Activated CD4-positive, alpha-beta T cell treated with anti-CD3 and anti-CD28 coated beads for 36 hours (primary cell): ENCODE measurements around the gene LYST. TPM values are rescaled to one million over a fixed set of nuclear protein-coding genes. Genes with fewer than 3 reads are reported as not detected.
"Not testable (repeated sequence)": the region's sequence is repeated elsewhere in the genome, so short reads cannot be mapped to it uniquely, and the experiment has no call there.

ENCODE experiments used
- ATAC-seq: fragments of 200-7000 bp; cut with Tn5 transposase; one replicate; pipeline ENCODE4 v1.10.0; 2021; ENCODE audit warnings: mild to moderate bottlenecking, moderate library complexity
- CTCF ChIA-PET: fragments of 350-600 bp; sonication (Branson Sonifier 250); formaldehyde crosslinking; loops from one replicate; lab custom pipeline; 2021; ENCODE audit warnings: antibody characterized with exemption; lab: Charles Lee
- POLR2A ChIA-PET: fragments of 350-600 bp; sonication (Branson Sonifier 250); formaldehyde crosslinking; loops from one replicate; lab custom pipeline; 2021; ENCODE audit warnings: antibody characterized with exemption, inconsistent platforms; lab: Charles Lee
- DNase-seq: peaks from one replicate; pipeline ENCODE4 v3.0.0-alpha.2; 2020
- H3K27ac Mint-ChIP-seq: one replicate; pipeline ENCODE4 v1.8.0; 2021; ENCODE audit warnings: mixed read lengths
- H3K27me3 Mint-ChIP-seq: one replicate; pipeline ENCODE4 v1.8.0; 2021; ENCODE audit warnings: mixed read lengths
- H3K36me3 Mint-ChIP-seq: one replicate; pipeline ENCODE4 v1.8.0; 2021; ENCODE audit warnings: low read depth, mixed read lengths
- H3K4me1 Mint-ChIP-seq: one replicate; pipeline ENCODE4 v1.8.0; 2021; ENCODE audit warnings: mixed read lengths
- H3K4me3 Mint-ChIP-seq: one replicate; pipeline ENCODE4 v1.8.0; 2021; ENCODE audit warnings: mild to moderate bottlenecking, moderate library complexity, mixed read lengths
- H3K9me3 Mint-ChIP-seq: one replicate; pipeline ENCODE4 v1.8.0; 2021; ENCODE audit warnings: low read depth, mixed read lengths
- intact Hi-C, 2 experiments: fragments of 100-400 bp; cut with DNase I in 1 of 2; cut with micrococcal nuclease in 1 of 2; formaldehyde crosslinking; loops; one replicate each; pipeline versions ENCODE4 v1.14.2 to v1.15.1; 2022 to 2024; cut with DNase I, micrococcal nuclease
- total RNA-seq, 2 experiments: library from RNA; stranded (reverse); gene quantifications; one replicate each; pipeline ENCODE4 v1.2.3, GENCODE V29; 2021

LYST gene
- total RNA-seq, 2 experiments from 2014 or later: 28.1 to 32.3 TPM

- DNase-seq: no peak
- CTCF ChIA-PET: interaction anchor here (1.1 to 1.6 kb wide), 2 partner anchors 57 to 111 kb away, joined by 3 to 7 read pairs; no protein-coding TSS in a partner anchor
- intact Hi-C loops: no loop called here
- peaks cover 34% of the 10 kb centered on the region for H3K36me3 Mint-ChIP-seq
- H3K9me3 Mint-ChIP-seq: no peaks in the 10 kb centered on the region
- ATAC-seq: no peak
- H3K27me3 Mint-ChIP-seq: no peaks in the 10 kb centered on the region
- H3K27ac Mint-ChIP-seq: no peak overlapping the region
- H3K4me1 Mint-ChIP-seq: peaks cover 55% of the 10 kb centered on the region
- H3K4me3 Mint-ChIP-seq: no peak overlapping the region
- POLR2A ChIA-PET: no interaction called here
Measured at GRCh38 chr1:235860829-235861228, 5.9 kb downstream of the LYST start.

DNA sequence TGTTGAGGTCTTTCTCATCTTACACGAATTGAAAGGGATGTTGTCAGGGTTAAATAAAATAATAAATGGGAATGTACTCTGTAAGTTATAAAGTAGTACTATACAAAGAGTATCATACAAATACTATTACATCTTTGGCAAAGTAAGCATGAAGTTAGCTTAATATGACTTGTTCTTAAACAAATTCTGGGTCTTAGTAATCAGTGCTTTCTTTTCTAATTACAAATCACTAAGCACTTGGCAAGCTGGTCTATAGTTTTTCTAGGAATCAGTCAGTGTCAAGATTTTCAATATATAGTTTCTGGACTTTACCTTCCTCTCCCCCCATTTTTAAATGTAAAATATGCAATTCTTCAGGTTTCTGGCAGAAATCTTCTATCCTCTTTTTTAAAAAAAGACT is 6.9 kb downstream of the LYST start:
- Mint-ChIP-seq H3K36me3 (peaks cover 29% of the 10 kb centered on the region), H3K27ac (no peak overlapping the region), H3K9me3 (no peaks in the 10 kb centered on the region), H3K4me1 (peaks cover 56% of the 10 kb centered on the region), H3K27me3 (no peaks in the 10 kb centered on the region), H3K4me3 (no peak overlapping the region)
- DNase-seq (no peak), ATAC-seq (peak; percentile 54)
- ChIA-PET CTCF (interaction anchor here (0.8 to 1.6 kb wide), 4 partner anchors 17 to 112 kb away, joined by 3 to 7 read pairs (median 3); no protein-coding TSS in a partner anchor), POLR2A (interaction anchor here (1.1 kb wide), 1 partner anchor 356 kb away, joined by 4 read pairs; the partner anchor contains the start of gene B3GALNT2)
- intact Hi-C loops: loop anchor here in 1 of 2 experiments (2.0 to 5.0 kb wide), 4 partner anchors 139 to 938 kb away; partner anchors contain the start of genes MTR and TOMM20

GRCh38 chr1:235858766-235859165 is 7.9 kb downstream of the LYST start:
- H3K27me3 Mint-ChIP-seq: no peaks in the 10 kb centered on the region
- POLR2A ChIA-PET: interaction anchor here (1.1 to 2.0 kb wide), 4 partner anchors 8 to 355 kb away, joined by 4 to 16 read pairs (median 10); partner anchors contain the start of genes B3GALNT2 and LYST
- no peak overlapping the region for H3K27ac Mint-ChIP-seq
- peaks cover 21% of the 10 kb centered on the region for H3K36me3 Mint-ChIP-seq
- intact Hi-C loops: loop anchor here in 1 of 2 experiments (2.0 to 5.0 kb wide), 4 partner anchors 140 to 939 kb away; partner anchors contain the start of genes MTR and TOMM20
- DNase-seq (no peak), ATAC-seq (no peak)
- H3K4me3 Mint-ChIP-seq: no peak overlapping the region
- H3K4me1 Mint-ChIP-seq: peaks cover 56% of the 10 kb centered on the region
- no peaks in the 10 kb centered on the region for H3K9me3 Mint-ChIP-seq
- CTCF ChIA-PET: interaction anchor here (0.7 to 1.0 kb wide), 3 partner anchors 18 to 213 kb away, joined by 3 read pairs; no protein-coding TSS in a partner anchor

- H3K27me3 Mint-ChIP-seq: no peaks in the 10 kb centered on the region
- H3K9me3 Mint-ChIP-seq: no peaks in the 10 kb centered on the region
- peak overlapping the region; percentile 84 for H3K27ac Mint-ChIP-seq
- peaks cover 14% of the 10 kb centered on the region for H3K36me3 Mint-ChIP-seq
- intact Hi-C loops: loop anchor here (1.0 to 5.0 kb wide), 7 partner anchors 9 to 940 kb away; partner anchors contain the start of genes LYST (in 2 of the 2), MTR (in 1 of the 2) and TOMM20 (in 1 of the 2)
- peaks cover 52% of the 10 kb centered on the region for H3K4me1 Mint-ChIP-seq
- CTCF ChIA-PET: interaction anchor here (0.7 to 2.1 kb wide), 11 partner anchors 9 to 425 kb away, joined by 3 to 17 read pairs (median 4); partner anchors contain the start of gene LYST
- POLR2A ChIA-PET: interaction anchor here (0.5 to 2.0 kb wide), 12 partner anchors 9 to 842 kb away, joined by 3 to 16 read pairs (median 4); partner anchors contain the start of gene LYST
- no peak for DNase-seq
- H3K4me3 Mint-ChIP-seq: no peak overlapping the region
- ATAC-seq: peak; percentile 37
Measured at GRCh38 chr1:235857756-235858155, 8.9 kb downstream of the LYST start.

- Mint-ChIP-seq H3K9me3 (no peaks in the 10 kb centered on the region), H3K4me3 (no peak overlapping the region), H3K27me3 (no peaks in the 10 kb centered on the region), H3K27ac (peak overlapping the region; percentile 84), H3K4me1 (peaks cover 54% of the 10 kb centered on the region), H3K36me3 (peaks cover 5% of the 10 kb centered on the region)
- no peak for DNase-seq
- intact Hi-C loops: loop anchor here (1.0 to 5.0 kb wide), 5 partner anchors 17 to 941 kb away; partner anchors contain the start of genes MTR (in 1 of the 2) and TOMM20 (in 1 of the 2)
- ChIA-PET CTCF (interaction anchor here (1.0 to 3.7 kb wide), 6 partner anchors 11 to 116 kb away, joined by 3 to 18 read pairs (median 11); partner anchors contain the start of gene LYST), POLR2A (interaction anchor here (0.6 to 1.6 kb wide), 3 partner anchors 9 to 351 kb away, joined by 3 to 6 read pairs (median 5); no protein-coding TSS in a partner anchor)
- peak; percentile 62 for ATAC-seq
Measured at GRCh38 chr1:235855811-235856429, 10.8 kb downstream of the LYST start.

DNA sequence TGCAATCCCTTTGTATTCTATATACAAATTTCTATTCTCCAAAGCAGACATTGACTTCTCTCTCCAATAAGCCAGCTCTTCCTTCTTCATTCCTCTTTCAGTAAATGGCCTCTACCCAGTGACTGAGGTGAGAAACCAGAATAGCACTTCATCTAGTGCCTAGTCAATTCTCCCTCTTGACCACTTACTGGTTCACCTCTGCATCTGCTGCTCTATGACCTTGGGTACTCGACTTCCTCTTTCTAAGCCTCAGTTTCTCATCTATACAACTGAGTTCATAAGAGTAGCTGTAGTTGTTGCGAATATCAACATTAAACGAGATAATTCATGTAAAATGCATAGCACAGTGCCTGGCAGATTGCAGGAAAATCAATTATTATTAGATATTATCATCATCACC is 12.4 kb downstream of the LYST start:
- DNase-seq (no peak), ATAC-seq (no peak)
- Mint-ChIP-seq H3K27me3 (no peaks in the 10 kb centered on the region), H3K4me1 (peaks cover 69% of the 10 kb centered on the region), H3K27ac (no peak overlapping the region), H3K36me3 (peaks cover 15% of the 10 kb centered on the region), H3K9me3 (no peaks in the 10 kb centered on the region), H3K4me3 (no peak overlapping the region)
- ChIA-PET CTCF (interaction anchor here (1.4 to 3.7 kb wide), 3 partner anchors 10 to 148 kb away, joined by 3 to 18 read pairs (median 9); no protein-coding TSS in a partner anchor), POLR2A (interaction anchor here (0.7 to 1.2 kb wide), 2 partner anchors 12 to 25 kb away, joined by 3 to 4 read pairs; partner anchors contain the start of gene LYST)
- intact Hi-C loops: no loop called here

- ATAC-seq (no peak), DNase-seq (no peak)
- CTCF ChIA-PET: interaction anchor here (2.5 to 3.7 kb wide), 2 partner anchors 10 to 118 kb away, joined by 9 to 18 read pairs; no protein-coding TSS in a partner anchor
- peaks cover 76% of the 10 kb centered on the region for H3K4me1 Mint-ChIP-seq
- POLR2A ChIA-PET: interaction anchor here (1.2 kb wide), 1 partner anchor 13 kb away, joined by 4 read pairs; the partner anchor contains the start of gene LYST
- peaks cover 15% of the 10 kb centered on the region for H3K36me3 Mint-ChIP-seq
- intact Hi-C loops: no loop called here
- no peaks in the 10 kb centered on the region for H3K27me3 Mint-ChIP-seq
- H3K4me3 Mint-ChIP-seq: no peak overlapping the region
- no peak overlapping the region for H3K27ac Mint-ChIP-seq
- no peaks in the 10 kb centered on the region for H3K9me3 Mint-ChIP-seq
Measured at GRCh38 chr1:235853653-235854052, 13.1 kb downstream of the LYST start.

DNA sequence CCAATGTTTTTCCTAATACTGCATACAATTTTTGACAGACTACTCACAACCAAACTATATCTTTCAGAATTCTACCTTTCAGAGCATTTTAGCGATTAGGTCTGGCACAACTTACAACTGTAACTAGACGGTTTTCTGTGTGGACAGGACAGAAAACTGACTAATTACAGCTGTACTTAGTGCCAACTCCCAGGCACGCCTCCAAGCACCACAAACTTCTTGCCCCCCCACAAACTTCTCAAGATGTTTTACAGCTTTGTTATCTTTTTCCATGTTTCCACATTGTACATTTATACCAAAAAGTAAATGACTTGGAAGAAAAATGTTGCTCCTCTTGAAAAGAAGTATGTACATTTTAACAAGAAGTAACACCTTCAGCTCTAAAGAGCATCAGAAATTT is 13.8 kb downstream of the LYST start:
- no peaks in the 10 kb centered on the region for H3K27me3 Mint-ChIP-seq
- H3K4me3 Mint-ChIP-seq: no peak overlapping the region
- DNase-seq (no peak), ATAC-seq (no peak)
- POLR2A ChIA-PET: no interaction called here
- peaks cover 82% of the 10 kb centered on the region for H3K4me1 Mint-ChIP-seq
- H3K36me3 Mint-ChIP-seq: peaks cover 15% of the 10 kb centered on the region
- intact Hi-C loops: no loop called here
- CTCF ChIA-PET: interaction anchor here (1.7 to 3.7 kb wide), 3 partner anchors 9 to 119 kb away, joined by 5 to 18 read pairs (median 9); no protein-coding TSS in a partner anchor
- no peak overlapping the region for H3K27ac Mint-ChIP-seq
- H3K9me3 Mint-ChIP-seq: no peaks in the 10 kb centered on the region

- H3K36me3 Mint-ChIP-seq: peaks cover 19% of the 10 kb centered on the region
- peaks cover 82% of the 10 kb centered on the region for H3K4me1 Mint-ChIP-seq
- ChIA-PET CTCF (interaction anchor here (1.7 kb wide), 1 partner anchor 14 kb away, joined by 5 read pairs; no protein-coding TSS in a partner anchor), POLR2A (no interaction called here)
- no peaks in the 10 kb centered on the region for H3K27me3 Mint-ChIP-seq
- peaks cover 3% of the 10 kb centered on the region for H3K9me3 Mint-ChIP-seq
- no peak overlapping the region for H3K4me3 Mint-ChIP-seq
- ATAC-seq: no peak
- no peak for DNase-seq
- intact Hi-C loops: no loop called here
- no peak overlapping the region for H3K27ac Mint-ChIP-seq
Measured at GRCh38 chr1:235851939-235852338, 14.8 kb downstream of the LYST start.

DNA sequence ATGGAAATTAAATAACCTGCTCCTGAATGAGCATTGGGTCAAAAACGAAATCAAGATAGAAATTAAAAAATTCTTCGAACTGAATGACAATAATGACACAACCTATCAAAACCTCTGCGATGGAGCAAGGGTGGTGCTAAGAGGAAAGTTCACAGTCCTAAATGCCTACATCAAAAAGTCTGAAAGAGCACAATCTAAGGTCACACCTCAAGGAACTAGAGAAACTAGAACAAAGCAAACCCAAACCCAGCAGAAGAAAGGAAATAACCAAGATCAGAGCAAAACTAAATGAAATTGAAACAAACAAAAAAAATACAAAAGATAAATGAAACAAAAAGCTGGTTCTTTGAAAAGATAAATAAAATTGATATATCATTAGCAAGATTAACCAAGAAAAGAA is 18.5 kb downstream of the LYST start:
- ChIA-PET CTCF (interaction anchor here (1.1 to 8.4 kb wide), 3 partner anchors 15 to 123 kb away, joined by 3 to 64 read pairs (median 3); no protein-coding TSS in a partner anchor), POLR2A (interaction anchor here (1.1 kb wide), 1 partner anchor 69 kb away, joined by 3 read pairs; no protein-coding TSS in a partner anchor)
- intact Hi-C loops, H3K9me3 Mint-ChIP-seq, DNase-seq, H3K27me3 Mint-ChIP-seq: not testable (repeated sequence)
- Mint-ChIP-seq H3K4me3 (peak overlapping the region; percentile 61), H3K36me3 (peaks cover 30% of the 10 kb centered on the region), H3K4me1 (peaks cover 72% of the 10 kb centered on the region), H3K27ac (peak overlapping the region; percentile 71)
- peak; percentile 57 for ATAC-seq
